Neuronal stem cell (in vitro differentiated cells): ENCODE data around the gene ANKRD36C.
"Not testable (repeated sequence)": the region's sequence is repeated elsewhere in the genome, so short reads cannot be mapped to it uniquely, and the experiment has no call there.

Source experiments
- DNase-seq: peaks from one replicate; pipeline ENCODE4 v3.0.0-alpha.2; 2013; ENCODE audit warnings: low spot score
- H2AFZ ChIP-seq: one replicate; pipeline ENCODE4 v1.6.1; 2013; ENCODE audit warnings: mild to moderate bottlenecking, low read length, inconsistent platforms
- H2AK5ac ChIP-seq: 2 replicates; pipeline ENCODE4 v1.6.1; 2013; ENCODE audit warnings: low read depth, mild to moderate bottlenecking, inconsistent platforms, low read length, moderate library complexity, mixed read lengths
- H2BK120ac ChIP-seq: 2 replicates; pipeline ENCODE4 v1.6.1; 2013; ENCODE audit warnings: low read depth, mild to moderate bottlenecking, inconsistent platforms, low read length, moderate library complexity, mixed read lengths
- H2BK12ac ChIP-seq: one replicate; pipeline ENCODE4 v1.6.1; 2013; ENCODE audit warnings: low read length, inconsistent platforms
- H2BK15ac ChIP-seq: 2 replicates; pipeline ENCODE4 v1.6.1; 2013; ENCODE audit warnings: mild to moderate bottlenecking, low read length, inconsistent platforms, mixed read lengths
- H2BK5ac ChIP-seq: one replicate; pipeline ENCODE4 v1.6.1; 2013; ENCODE audit warnings: inconsistent platforms, mild to moderate bottlenecking, low read length, moderate library complexity
- H3K14ac ChIP-seq: one replicate; pipeline ENCODE4 v1.6.1; 2013; ENCODE audit warnings: low read length, inconsistent platforms
- H3K18ac ChIP-seq: 2 replicates; pipeline ENCODE4 v1.6.1; 2013; ENCODE audit warnings: low read length, inconsistent platforms
- H3K23ac ChIP-seq: 2 replicates; pipeline ENCODE4 v1.6.1; 2013; ENCODE audit warnings: low read depth, mild to moderate bottlenecking, mixed read lengths, low read length, inconsistent platforms; ENCODE audit not compliant: poor library complexity
- H3K27ac ChIP-seq: replicated peaks from 3 replicates; pipeline ENCODE4 v1.5.1; 2013; ENCODE audit warnings: low read length, inconsistent platforms
- H3K27me3 ChIP-seq, 3 experiments: 2 replicates each; pipeline ENCODE4 v1.6.1; 2013; ENCODE audit warnings: low read length in 3 of 3, mild to moderate bottlenecking in 2 of 3, inconsistent platforms in 1 of 3, low read depth in 1 of 3, mixed read lengths in 1 of 3, moderate library complexity in 1 of 3; ENCODE audit not compliant: control insufficient read depth in 3 of 3, insufficient read depth in 3 of 3
- H3K36me3 ChIP-seq, 2 donors: replicated peaks in 1 of 2; 2 replicates each; pipeline ENCODE4 v1.6.1; 2013; ENCODE audit warnings: low read length in 2 of 2; ENCODE audit not compliant: control insufficient read depth in 2 of 2, insufficient read depth in 2 of 2
- H3K4ac ChIP-seq: 2 replicates; pipeline ENCODE4 v1.6.1; 2013; ENCODE audit warnings: inconsistent platforms, mild to moderate bottlenecking, low read length, moderate library complexity
- H3K4me1 ChIP-seq, 2 donors: 1 replicate in 1 of 2; 2 replicates in 1 of 2; pipeline ENCODE4 v1.6.1; 2013; ENCODE audit warnings: low read length in 2 of 2, low read depth in 1 of 2; ENCODE audit not compliant: control insufficient read depth in 2 of 2, insufficient read depth in 1 of 2
- H3K4me2 ChIP-seq: one replicate; pipeline ENCODE4 v1.6.1; 2013; ENCODE audit warnings: mild to moderate bottlenecking, low read length, inconsistent platforms; ENCODE audit not compliant: insufficient read depth, poor library complexity, severe bottlenecking
- H3K4me3 ChIP-seq, 2 donors: 2 replicates each; pipeline ENCODE4 v1.5.1; 2013; ENCODE audit warnings: low read length in 2 of 2, mild to moderate bottlenecking in 2 of 2, inconsistent platforms in 1 of 2, moderate library complexity in 1 of 2
- H3K79me1 ChIP-seq: one replicate; pipeline ENCODE4 v1.6.1; 2013; ENCODE audit warnings: low read depth, mild to moderate bottlenecking, inconsistent platforms, low read length, moderate library complexity
- H3K9ac ChIP-seq: one replicate; pipeline ENCODE4 v1.6.1; 2013; ENCODE audit warnings: mild to moderate bottlenecking, low read depth, low read length, inconsistent platforms; ENCODE audit not compliant: poor library complexity
- H3K9me3 ChIP-seq, 2 donors: replicated peaks in 1 of 2; 2 replicates each; pipeline versions ENCODE3 to v1.6.1; 2013; ENCODE audit warnings: low read length in 2 of 2, mild to moderate bottlenecking in 2 of 2, inconsistent platforms in 1 of 2, low read depth in 1 of 2, mixed read lengths in 1 of 2, moderate library complexity in 1 of 2; ENCODE audit not compliant: control insufficient read depth in 2 of 2, insufficient read depth in 1 of 2
- H4K8ac ChIP-seq: one replicate; pipeline ENCODE4 v1.6.1; 2013; ENCODE audit warnings: low read depth, mild to moderate bottlenecking, inconsistent platforms, low read length, moderate library complexity
- H4K91ac ChIP-seq: one replicate; pipeline ENCODE4 v1.6.1; 2013; ENCODE audit warnings: low read length, low read depth, mild to moderate bottlenecking, inconsistent platforms; ENCODE audit not compliant: poor library complexity
- WGBS, 2 donors: extraction: QIAGEN DNeasy Blood & Tissue Kit; methylation state at CpG; one replicate each; pipeline ENCODE4 v1.1.7; 2013; ENCODE audit warnings: missing lambda C conversion rate in 2 of 2, mixed read lengths in 1 of 2; ENCODE audit not compliant: insufficient read length in 2 of 2, insufficient replicate concordance in 1 of 2; ENCODE audit errors: extremely low coverage in 2 of 2; 5-methylcytosine and 5-hydroxymethylcytosine counted together

The ANKRD36C gene

DNA sequence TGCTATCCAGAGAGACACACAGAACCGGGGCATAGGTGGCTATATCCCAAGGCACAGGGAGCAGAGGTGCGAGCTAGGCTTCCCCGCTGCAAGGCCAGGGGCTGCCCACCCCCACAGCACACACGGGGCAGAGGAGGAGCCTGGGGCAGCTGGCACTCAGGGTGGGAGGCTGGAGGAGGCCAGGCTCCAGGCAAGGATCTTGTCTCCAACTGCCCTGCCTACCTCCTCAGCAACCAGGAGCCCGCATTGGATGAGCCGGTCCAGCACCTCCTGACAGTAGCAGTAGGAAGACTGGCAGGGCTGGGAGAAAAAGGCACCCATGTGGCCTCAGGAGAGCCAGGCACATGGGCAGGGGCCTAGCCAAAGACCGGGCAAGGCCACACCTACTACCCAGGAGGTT, 32.1 kb upstream of the ANKRD36C start:
- not testable (repeated sequence) for DNase-seq, H3K23ac ChIP-seq, H3K4ac ChIP-seq, H3K27ac ChIP-seq, H2AK5ac ChIP-seq, H3K18ac ChIP-seq, H3K9me3 ChIP-seq, H3K4me1 ChIP-seq, H3K36me3 ChIP-seq, H3K9ac ChIP-seq, H2BK15ac ChIP-seq, H3K27me3 ChIP-seq, H2BK5ac ChIP-seq, H3K14ac ChIP-seq, H4K8ac ChIP-seq, H2BK120ac ChIP-seq, H4K91ac ChIP-seq, H3K79me1 ChIP-seq, H2BK12ac ChIP-seq, H3K4me2 ChIP-seq, H3K4me3 ChIP-seq, H2AFZ ChIP-seq
- WGBS, 2 donors: no CpG with 5 or more reads among the region's 7 CpGs

DNA sequence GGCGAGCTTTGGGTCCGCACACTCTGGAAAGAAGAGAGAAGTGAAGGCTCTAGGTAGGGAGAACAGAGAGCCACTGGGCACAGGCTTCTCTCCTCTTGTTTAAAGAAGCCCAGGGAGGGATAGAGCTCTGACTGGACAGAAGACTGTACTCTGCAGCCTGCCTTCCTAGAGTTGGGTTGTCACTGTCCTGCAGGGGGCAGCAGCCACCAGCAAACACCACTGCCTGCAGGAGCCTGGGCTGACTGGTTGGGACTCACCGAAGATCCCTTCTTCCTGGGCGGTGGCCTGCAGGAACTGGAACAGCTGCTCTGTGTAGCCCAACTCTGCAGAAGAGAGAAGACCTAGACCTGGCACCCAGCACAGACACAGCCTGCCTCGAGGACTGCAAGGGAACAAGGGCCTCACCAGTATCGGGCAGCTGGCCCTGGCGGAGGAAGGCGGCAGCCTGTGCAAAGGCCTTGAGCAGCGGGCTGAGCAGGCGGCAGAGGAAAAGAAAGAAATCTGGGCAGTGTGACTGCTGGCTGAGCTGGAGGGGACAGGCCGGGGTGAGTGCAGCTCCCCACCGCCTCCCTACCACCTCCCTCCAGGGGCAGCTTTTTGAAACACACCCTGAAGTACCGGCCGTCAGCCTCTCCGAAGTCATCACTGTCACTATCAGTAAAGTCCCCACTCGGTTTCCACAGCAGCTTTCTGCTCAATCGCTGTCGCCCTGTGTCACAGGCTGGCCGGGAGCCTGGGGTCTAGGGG, 31.2 kb upstream of the ANKRD36C start:
- H3K27me3 ChIP-seq, H2BK12ac ChIP-seq, H2BK120ac ChIP-seq, H3K4me3 ChIP-seq, H3K79me1 ChIP-seq, H3K4ac ChIP-seq, H3K27ac ChIP-seq, H3K4me1 ChIP-seq, H3K14ac ChIP-seq, H2BK15ac ChIP-seq, H2BK5ac ChIP-seq, H3K36me3 ChIP-seq, H4K91ac ChIP-seq, H3K23ac ChIP-seq, H3K4me2 ChIP-seq, H4K8ac ChIP-seq, H2AK5ac ChIP-seq, H3K9ac ChIP-seq, H3K9me3 ChIP-seq, H3K18ac ChIP-seq: not testable (repeated sequence)
- peak overlapping the region; percentile 66 for H2AFZ ChIP-seq
- no CpG with 5 or more reads among the region's 19 CpGs for WGBS, 2 donors
- DNase-seq: peak; percentile 71

- H3K27ac ChIP-seq, H3K14ac ChIP-seq, H4K8ac ChIP-seq, H3K9me3 ChIP-seq, H3K4me2 ChIP-seq, H2BK120ac ChIP-seq, H3K4ac ChIP-seq, H3K9ac ChIP-seq, H2BK5ac ChIP-seq, H3K4me1 ChIP-seq, H2AFZ ChIP-seq, H3K18ac ChIP-seq, H3K79me1 ChIP-seq, H3K23ac ChIP-seq, DNase-seq, H3K27me3 ChIP-seq, H2AK5ac ChIP-seq, H3K36me3 ChIP-seq, H2BK12ac ChIP-seq, H2BK15ac ChIP-seq, H4K91ac ChIP-seq, H3K4me3 ChIP-seq: not testable (repeated sequence)
- no CpG with 5 or more reads among the region's 7 CpGs for WGBS, 2 donors
Observed at GRCh38 chr2:96022126-96022525, 30.5 kb upstream of the ANKRD36C start.

- H2BK15ac ChIP-seq, H3K23ac ChIP-seq, H3K4ac ChIP-seq, H4K8ac ChIP-seq, H3K4me2 ChIP-seq, H2BK120ac ChIP-seq, H3K4me1 ChIP-seq, H4K91ac ChIP-seq, H3K18ac ChIP-seq, H2BK12ac ChIP-seq, H3K27me3 ChIP-seq, H3K9me3 ChIP-seq, DNase-seq, H2AK5ac ChIP-seq, H3K4me3 ChIP-seq, H2AFZ ChIP-seq, H2BK5ac ChIP-seq, H3K14ac ChIP-seq, H3K9ac ChIP-seq, H3K36me3 ChIP-seq, H3K79me1 ChIP-seq, H3K27ac ChIP-seq: not testable (repeated sequence)
- no CpG with 5 or more reads among the region's 4 CpGs for WGBS, 2 donors
Observed at GRCh38 chr2:96021142-96021541, 29.5 kb upstream of the ANKRD36C start.
